Stimulated activated CD4-positive, alpha-beta T cell treated with anti-CD3 and anti-CD28 coated beads, TNF-alpha, amount 100 ng/mL, for 24 hours (primary cell): ENCODE data around the gene RSPO4.

Source experiments
- DNase-seq, 3 experiments: peaks; one replicate each; pipeline ENCODE4 v3.0.0-alpha.2; 2020; ENCODE audit warnings: low read depth in 3 of 3

RSPO4 gene

DNA sequence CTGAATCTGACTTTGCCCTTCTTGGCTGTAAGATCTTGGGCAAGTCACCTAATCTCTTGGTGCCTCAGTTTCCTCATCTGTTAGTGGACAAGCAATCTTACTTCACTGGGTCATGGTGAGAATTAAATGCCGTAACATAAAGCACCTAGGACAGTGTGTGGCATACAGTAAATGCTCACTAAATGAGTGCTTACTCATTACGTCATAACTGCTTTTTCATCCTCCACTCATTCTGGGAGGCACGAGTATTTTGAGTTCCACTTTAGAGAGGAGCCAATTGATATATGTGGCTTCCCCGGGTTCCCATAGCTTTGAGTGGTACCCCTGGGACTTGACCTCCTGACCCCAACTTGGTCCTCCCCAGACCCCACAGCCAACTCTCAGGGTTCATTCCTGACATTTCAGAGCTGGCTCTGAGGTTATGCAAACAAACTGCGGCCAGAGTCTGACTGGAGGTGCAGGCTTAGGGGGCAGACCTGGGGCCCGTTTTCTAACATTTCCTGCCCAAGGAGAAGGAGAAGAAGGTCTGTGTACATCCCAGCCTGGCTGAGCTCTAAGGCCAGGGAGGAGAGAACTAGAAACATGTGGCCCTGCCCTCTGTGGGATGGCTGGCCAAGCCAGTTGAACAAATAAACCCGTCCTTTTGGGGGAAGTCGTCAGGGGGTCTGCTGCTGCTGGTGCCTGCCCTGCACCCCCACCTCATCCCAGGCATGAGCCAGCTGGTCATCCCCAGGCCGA lies 91.8 kb downstream of the RSPO4 start:
- no peak for DNase-seq

DNA sequence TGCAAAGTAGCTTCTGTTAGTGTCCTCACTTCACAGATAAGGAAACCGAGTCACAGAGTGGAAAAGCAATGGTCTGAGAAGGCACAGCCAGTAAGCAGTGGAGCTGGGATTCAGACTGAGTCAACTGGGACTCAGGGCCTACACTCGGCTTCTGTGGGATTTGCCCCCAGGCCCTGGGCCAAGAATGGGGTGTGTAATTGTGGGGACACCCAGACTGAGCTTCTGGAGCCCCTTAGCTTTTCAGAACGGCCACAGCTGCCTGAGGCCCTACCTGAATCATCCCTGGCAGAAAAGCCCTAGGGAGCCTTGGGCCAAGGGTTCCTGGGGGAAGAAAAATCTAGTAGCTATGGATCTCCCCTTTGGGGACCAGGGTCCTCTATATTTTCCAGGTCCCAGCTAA lies 92.5 kb downstream of the RSPO4 start:
- DNase-seq = no peak
